A549 (cell line): ENCODE results near the gene DLGAP1. TPM values are rescaled to one million over a fixed set of nuclear protein-coding genes. Genes with fewer than 3 reads are reported as not detected.

Experiments used
- ATAC-seq, 2 experiments: fragments of 200-7000 bp in 1 of 2; fragments of >200 bp in 1 of 2; cut with Nextera tagmentation in 1 of 2; cut with Tn5 transposase in 1 of 2; 3 replicates each; pipeline versions ENCODE4 v1.8.0 to v1.9.1; 2018 to 2020; ENCODE audit warnings: mild to moderate bottlenecking in 1 of 2, moderate library complexity in 1 of 2
- CTCF ChIA-PET: fragments of 300-600 bp; sonication (Branson Sonifier 250); formaldehyde crosslinking; extraction: SDS; loops from one replicate; lab custom pipeline; 2021; ENCODE audit warnings: antibody characterized with exemption, inconsistent platforms; lab: Yijun Ruan, JAX
- POLR2A ChIA-PET: fragments of 350-600 bp; formaldehyde crosslinking; extraction: SDS; loops from one replicate; lab custom pipeline; 2021; ENCODE audit warnings: antibody characterized with exemption, inconsistent platforms; lab: Yijun Ruan, JAX
- DNase-seq, 2 experiments: peaks; one replicate each; pipeline versions ENCODE4 v3.0.0 to v3.0.0-alpha.2; 2011 to 2016; ENCODE audit warnings: low read depth in 1 of 2, low spot score in 1 of 2
- FAIRE-seq: peaks from 2 replicates; lab custom pipeline; 2011; peaks lifted over from hg19 to GRCh38; lab: Jason Lieb, UNC
- H3K27ac ChIP-seq, 2 experiments: fragments of >200 bp; sonication (Bioruptor Twin); formaldehyde crosslinking; 3 replicates each; pipeline ENCODE4 v1.5.1; 2016 to 2017
- H3K4me1 ChIP-seq: fragments of >200 bp; sonication (Bioruptor Twin); formaldehyde crosslinking; 3 replicates; pipeline ENCODE4 v1.6.1; 2016
- H3K4me2 ChIP-seq: fragments of >200 bp; sonication (Bioruptor Twin); formaldehyde crosslinking; 3 replicates; pipeline ENCODE4 v1.6.1; 2016
- H3K4me3 ChIP-seq: fragments of >200 bp; sonication (Bioruptor Twin); formaldehyde crosslinking; 3 replicates; pipeline ENCODE4 v1.5.1; 2016
- H3K9me3 ChIP-seq: fragments of >200 bp; sonication (Bioruptor Twin); formaldehyde crosslinking; 3 replicates; pipeline ENCODE4 v1.6.1; 2016
- CBX8 ChIP-seq: fragments of 200-600 bp; sonication (generic); IDR thresholded peaks from 2 replicates; pipeline ENCODE4 v1.6.1; 2016
- EP300 ChIP-seq, 2 experiments: fragments of >200 bp; sonication (Bioruptor Twin); formaldehyde crosslinking; IDR thresholded peaks; 2 replicates in 1 of 2; 3 replicates in 1 of 2; pipeline ENCODE4 v1.6.1; 2016 to 2017
- FOSB ChIP-seq: fragments of 250-450 bp; sonication (Bioruptor Pico); IDR thresholded peaks from 2 replicates; pipeline ENCODE4 v1.5.0; 2020; ENCODE audit warnings: mild to moderate bottlenecking, moderate library complexity
- HDAC2 ChIP-seq: fragments of 200-600 bp; sonication (generic); IDR thresholded peaks from 2 replicates; pipeline ENCODE4 v1.6.1; 2016
- HES2 ChIP-seq: fragments of >200 bp; sonication (Bioruptor Twin); formaldehyde crosslinking; IDR thresholded peaks from 2 replicates; pipeline ENCODE4 v1.6.1; 2016
- HEYL ChIP-seq: fragments of 250-450 bp; sonication (Bioruptor Pico); IDR thresholded peaks from 2 replicates; pipeline ENCODE4 v1.8.0; 2021; ENCODE audit warnings: mild to moderate bottlenecking, moderate library complexity
- HOXA7 ChIP-seq: fragments of 250-450 bp; sonication (Bioruptor Pico); IDR thresholded peaks from 2 replicates; pipeline ENCODE4 v1.5.0; 2020; ENCODE audit warnings: mild to moderate bottlenecking, moderate library complexity
- HOXB5 ChIP-seq: fragments of 250-450 bp; sonication (Bioruptor Pico); IDR thresholded peaks from 2 replicates; pipeline ENCODE4 v1.5.0; 2020; ENCODE audit warnings: mild to moderate bottlenecking, moderate library complexity
- NFE2L2 ChIP-seq: fragments of 150-350 bp; conservative IDR thresholded peaks from 2 replicates; pipeline ENCODE4 v1.6.1; 2014; ENCODE audit warnings: low read length
- NR3C1 ChIP-seq: fragments of >200 bp; sonication (Bioruptor Twin); formaldehyde crosslinking; IDR thresholded peaks from 3 replicates; pipeline ENCODE4 v1.6.1; 2017
- ZC3H11A ChIP-seq: fragments of 450-650 bp; IDR thresholded peaks from 2 replicates; pipeline ENCODE4 v1.6.1; 2014; ENCODE audit warnings: antibody characterized with exemption, mild to moderate bottlenecking
- ZFP36 ChIP-seq: fragments of 450-650 bp; IDR thresholded peaks from 2 replicates; pipeline ENCODE4 v1.6.1; 2014; ENCODE audit warnings: borderline replicate concordance; ENCODE audit not compliant: partially characterized antibody
- ZNF302 ChIP-seq: fragments of 250-450 bp; sonication (Bioruptor Pico); IDR thresholded peaks from 2 replicates; pipeline ENCODE4 v1.9.0; 2021; ENCODE audit warnings: inconsistent platforms, mild to moderate bottlenecking, moderate library complexity
- WGBS: methylation state at CpG from one replicate; pipeline ENCODE4 v1.1.6; 2017; ENCODE audit errors: missing lambda C conversion rate; 5-methylcytosine and 5-hydroxymethylcytosine counted together
- polyA plus RNA-seq, 4 experiments: library from polyadenylated mRNA; depleted of rRNA in 3 of 4; stranded (reverse); fragments of >200 nt; fragmentation: RNase III in 1 of 4; extraction: RNeasy Plus Mini Kit Qiagen cat#74134 plus additional on column Dnase treatment in 1 of 4; gene quantifications; 2 replicates in 3 of 4; 3 replicates in 1 of 4; pipeline ENCODE4 v1.2.3, GENCODE V29; 2011 to 2017
- TF ChIP-seq, protein P1 (sequence below): IDR thresholded peaks from 2 replicates; pipeline ENCODE4 v1.6.1; 2012
- TF ChIP-seq, protein P2 (sequence below): fragments of 200-600 bp; sonication (generic); IDR thresholded peaks from 2 replicates; pipeline ENCODE4 v1.6.1; 2016; ENCODE audit warnings: antibody characterized with exemption, mild to moderate bottlenecking, moderate library complexity

The DLGAP1 gene
- polyA plus RNA-seq, 2 of the 4 experiments (the other 2 are of a cell fraction): 0.04 to 0.12 TPM

DNA sequence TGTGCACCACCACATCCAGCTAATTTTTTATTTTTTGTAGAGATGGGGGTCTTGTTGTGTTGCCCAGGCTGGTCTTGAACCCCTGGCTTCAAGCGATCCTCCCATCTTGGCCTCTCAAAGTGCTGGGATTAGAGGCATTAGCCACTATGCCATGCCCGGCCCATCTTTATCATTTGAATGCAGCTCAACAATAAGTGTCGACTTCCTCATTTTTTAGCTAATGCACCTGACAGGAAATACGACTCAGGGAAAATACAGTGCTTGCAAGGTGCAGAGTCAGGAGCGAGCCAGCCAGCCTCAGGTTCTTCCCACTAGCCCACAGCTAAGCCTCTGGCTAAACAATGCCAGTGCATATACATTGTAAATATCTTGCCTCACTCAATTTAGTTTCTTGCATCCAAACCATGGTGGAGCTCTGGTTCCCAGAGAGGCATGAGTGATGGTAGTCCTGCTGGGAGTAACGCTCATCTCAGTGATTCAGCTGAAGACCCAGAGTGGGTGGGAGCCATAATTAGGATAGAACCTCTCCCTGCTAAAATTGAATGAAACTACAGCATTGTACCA, 870.1 kb downstream of the DLGAP1 start:
- H3K9me3 ChIP-seq: no peaks in the 10 kb centered on the region
- no peak overlapping the region for H3K4me2 ChIP-seq
- DNase-seq: no peak
- ATAC-seq: no peak
- H3K4me1 ChIP-seq: peaks cover 27% of the 10 kb centered on the region
- no peak for FAIRE-seq
- TF ChIP-seq HOXA7 (CRISPR knock-in tag) (no peak), HDAC2 (no peak), ZFP36 (no peak), NR3C1 (no peak), EP300 (IDR thresholded peaks at IDR 0.05) (no peak), HOXB5 (CRISPR knock-in tag) (no peak), NFE2L2 (no peak)
- peak overlapping the region; percentile 58 to 77; a peak in 5 of 6 replicates for H3K27ac ChIP-seq
- 88% methylated on average over 6 of the region's 6 CpGs for WGBS
- ChIA-PET CTCF (interaction anchor here (0.7 to 3.1 kb wide), 25 partner anchors 8 to 305 kb away, joined by 3 to 25 read pairs (median 5); no protein-coding TSS in a partner anchor), POLR2A (interaction anchor here (1.1 to 1.2 kb wide), 2 partner anchors 18 to 130 kb away, joined by 3 to 5 read pairs; no protein-coding TSS in a partner anchor)
- no peak overlapping the region for H3K4me3 ChIP-seq

- DNase-seq (no peak), FAIRE-seq (no peak), ATAC-seq (no peak)
- Histone ChIP-seq H3K4me1 (peaks cover 21% of the 10 kb centered on the region), H3K9me3 (no peaks in the 10 kb centered on the region), H3K4me3 (no peak overlapping the region), H3K4me2 (no peak overlapping the region), H3K27ac (peak overlapping the region; percentile 31 to 77; a peak in 5 of 6 replicates)
- TF ChIP-seq ZC3H11A (no peak), HOXB5 (CRISPR knock-in tag) (no peak), FOSB (CRISPR knock-in tag) (no peak), CBX8 (no peak), EP300 (IDR thresholded peaks at IDR 0.05) (no peak), ZNF302 (no peak), HES2 (no peak)
- TF ChIP-seq, protein P1, sequence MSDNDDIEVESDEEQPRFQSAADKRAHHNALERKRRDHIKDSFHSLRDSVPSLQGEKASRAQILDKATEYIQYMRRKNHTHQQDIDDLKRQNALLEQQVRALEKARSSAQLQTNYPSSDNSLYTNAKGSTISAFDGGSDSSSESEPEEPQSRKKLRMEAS: no peak
- TF ChIP-seq, protein P2, sequence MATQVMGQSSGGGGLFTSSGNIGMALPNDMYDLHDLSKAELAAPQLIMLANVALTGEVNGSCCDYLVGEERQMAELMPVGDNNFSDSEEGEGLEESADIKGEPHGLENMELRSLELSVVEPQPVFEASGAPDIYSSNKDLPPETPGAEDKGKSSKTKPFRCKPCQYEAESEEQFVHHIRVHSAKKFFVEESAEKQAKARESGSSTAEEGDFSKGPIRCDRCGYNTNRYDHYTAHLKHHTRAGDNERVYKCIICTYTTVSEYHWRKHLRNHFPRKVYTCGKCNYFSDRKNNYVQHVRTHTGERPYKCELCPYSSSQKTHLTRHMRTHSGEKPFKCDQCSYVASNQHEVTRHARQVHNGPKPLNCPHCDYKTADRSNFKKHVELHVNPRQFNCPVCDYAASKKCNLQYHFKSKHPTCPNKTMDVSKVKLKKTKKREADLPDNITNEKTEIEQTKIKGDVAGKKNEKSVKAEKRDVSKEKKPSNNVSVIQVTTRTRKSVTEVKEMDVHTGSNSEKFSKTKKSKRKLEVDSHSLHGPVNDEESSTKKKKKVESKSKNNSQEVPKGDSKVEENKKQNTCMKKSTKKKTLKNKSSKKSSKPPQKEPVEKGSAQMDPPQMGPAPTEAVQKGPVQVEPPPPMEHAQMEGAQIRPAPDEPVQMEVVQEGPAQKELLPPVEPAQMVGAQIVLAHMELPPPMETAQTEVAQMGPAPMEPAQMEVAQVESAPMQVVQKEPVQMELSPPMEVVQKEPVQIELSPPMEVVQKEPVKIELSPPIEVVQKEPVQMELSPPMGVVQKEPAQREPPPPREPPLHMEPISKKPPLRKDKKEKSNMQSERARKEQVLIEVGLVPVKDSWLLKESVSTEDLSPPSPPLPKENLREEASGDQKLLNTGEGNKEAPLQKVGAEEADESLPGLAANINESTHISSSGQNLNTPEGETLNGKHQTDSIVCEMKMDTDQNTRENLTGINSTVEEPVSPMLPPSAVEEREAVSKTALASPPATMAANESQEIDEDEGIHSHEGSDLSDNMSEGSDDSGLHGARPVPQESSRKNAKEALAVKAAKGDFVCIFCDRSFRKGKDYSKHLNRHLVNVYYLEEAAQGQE: no peak
- WGBS: 94% methylated on average over 2 of the region's 2 CpGs
- ChIA-PET POLR2A (no interaction called here), CTCF (interaction anchor here (0.6 to 3.1 kb wide), 10 partner anchors 9 to 304 kb away, joined by 3 to 25 read pairs (median 6); no protein-coding TSS in a partner anchor)
Measured at GRCh38 chr18:3584266-3584861, 870.7 kb downstream of the DLGAP1 start.

GRCh38 chr18:3583873-3584247, 871.2 kb downstream of the DLGAP1 start:
- no peaks in the 10 kb centered on the region for H3K9me3 ChIP-seq
- H3K4me3 ChIP-seq: no peak overlapping the region
- WGBS: 96% methylated on average over 7 of the region's 7 CpGs
- no peak for TF ChIP-seq HEYL (CRISPR knock-in tag)
- POLR2A ChIA-PET: no interaction called here
- ATAC-seq (no peak), DNase-seq (no peak), FAIRE-seq (no peak)
- H3K27ac ChIP-seq: peak overlapping the region; percentile 31 to 77; a peak in 4 of 6 replicates
- CTCF ChIA-PET: interaction anchor here (0.6 to 3.1 kb wide), 4 partner anchors 9 to 130 kb away, joined by 3 to 25 read pairs (median 13); no protein-coding TSS in a partner anchor
- peaks cover 21% of the 10 kb centered on the region for H3K4me1 ChIP-seq
- H3K4me2 ChIP-seq: no peak overlapping the region
